Endothelial cell of umbilical vein (primary cell): ENCODE data around the gene NUP54. TPM values are rescaled to one million over a fixed set of nuclear protein-coding genes. Genes with fewer than 3 reads are reported as not detected.

ENCODE experiments used
- BruUV-seq: library from RNA; stranded (reverse); fragments of 400-500 nt; replicated peaks from 2 replicates; lab custom pipeline; 2021; lab: Mats Ljungman, UMichigan
- CTCF ChIA-PET: fragments of 300-600, 350-600 bp; sonication (Branson Sonifier 250); formaldehyde crosslinking; loops from one replicate; lab custom pipeline; 2021; ENCODE audit warnings: antibody characterized with exemption, inconsistent platforms; lab: Charles Lee
- POLR2A ChIA-PET: fragments of 300-600, 350-600 bp; sonication (Branson Sonifier 250); formaldehyde crosslinking; loops from one replicate; lab custom pipeline; 2021; ENCODE audit warnings: antibody characterized with exemption, inconsistent platforms; lab: Charles Lee
- DNase-seq: peaks from one replicate; pipeline ENCODE4 v3.0.0-alpha.2; 2011; ENCODE audit warnings: low read depth, low spot score
- FAIRE-seq: peaks from 2 replicates; lab custom pipeline; 2011; peaks lifted over from hg19 to GRCh38; lab: Jason Lieb, UNC
- H2AFZ ChIP-seq: 2 replicates; pipeline ENCODE4 v1.6.0; 2012; ENCODE audit warnings: low read depth, low read length, control low read depth, inconsistent platforms
- H3K27ac ChIP-seq: 2 replicates; pipeline ENCODE4 v1.5.1; 2011; ENCODE audit warnings: low read depth, mild to moderate bottlenecking, control low read depth, low read length, moderate library complexity; ENCODE audit not compliant: insufficient read depth
- H3K27me3 ChIP-seq, 2 experiments: 2 replicates each; pipeline versions ENCODE4 v1.6.0 to v1.6.1; 2011; ENCODE audit warnings: low read length in 2 of 2, mixed read lengths in 1 of 2; ENCODE audit not compliant: control insufficient read depth in 2 of 2, insufficient read depth in 2 of 2
- H3K36me3 ChIP-seq, 2 experiments: 2 replicates in 1 of 2; 3 replicates in 1 of 2; pipeline ENCODE4 v1.5.1; 2011; ENCODE audit warnings: low read length in 2 of 2, mild to moderate bottlenecking in 1 of 2, moderate library complexity in 1 of 2; ENCODE audit not compliant: control insufficient read depth in 2 of 2, insufficient read depth in 2 of 2; ENCODE audit errors: extremely low read depth in 1 of 2
- H3K4me1 ChIP-seq: 3 replicates; pipeline ENCODE4 v1.5.1; 2011; ENCODE audit warnings: mild to moderate bottlenecking, low read length; ENCODE audit not compliant: control insufficient read depth, insufficient read depth; ENCODE audit errors: extremely low read depth
- H3K4me2 ChIP-seq: 2 replicates; pipeline ENCODE4 v1.6.1; 2011; ENCODE audit warnings: low read length, control low read depth, mixed read lengths; ENCODE audit not compliant: insufficient read depth
- H3K4me3 ChIP-seq, 3 experiments: fragments of 200-600 bp in 1 of 3; sonication (generic), shearing (Covaris generic) in 1 of 3; replicated peaks in 1 of 3; 2 replicates each; pipeline ENCODE4 v1.5.1; 2011 to 2016; ENCODE audit warnings: control low read depth in 3 of 3, low read length in 3 of 3, mild to moderate bottlenecking in 2 of 3, inconsistent platforms in 1 of 3, low read depth in 1 of 3, moderate library complexity in 1 of 3; ENCODE audit not compliant: insufficient read depth in 1 of 3
- H3K79me2 ChIP-seq: 2 replicates; pipeline ENCODE4 v1.6.0; 2012; ENCODE audit warnings: low read length, inconsistent platforms; ENCODE audit not compliant: control insufficient read depth, insufficient read depth
- H3K9ac ChIP-seq: replicated peaks from 2 replicates; pipeline ENCODE3; 2011; ENCODE audit warnings: low read length, control low read depth; ENCODE audit not compliant: insufficient read depth; ENCODE audit errors: extremely low read depth
- H3K9me1 ChIP-seq: replicated peaks from 3 replicates; pipeline ENCODE4 v1.6.0; 2011; ENCODE audit warnings: mild to moderate bottlenecking, low read length; ENCODE audit not compliant: control insufficient read depth, insufficient read depth; ENCODE audit errors: extremely low read depth
- H3K9me3 ChIP-seq: replicated peaks from 2 replicates; pipeline ENCODE4 v1.5.1; 2012; ENCODE audit warnings: low read length, inconsistent platforms; ENCODE audit not compliant: control insufficient read depth, insufficient read depth
- H4K20me1 ChIP-seq: replicated peaks from 2 replicates; pipeline ENCODE3; 2011; ENCODE audit warnings: mild to moderate bottlenecking, low read length; ENCODE audit not compliant: control insufficient read depth, insufficient read depth; ENCODE audit errors: extremely low read depth
- EZH2 ChIP-seq: IDR thresholded peaks from 2 replicates; pipeline ENCODE4 v1.6.1; 2012; ENCODE audit warnings: borderline replicate concordance, low read depth, mild to moderate bottlenecking, moderate library complexity, low read length, inconsistent platforms; ENCODE audit not compliant: severe bottlenecking
- FOS ChIP-seq: IDR thresholded peaks from 2 replicates; pipeline ENCODE4 v1.6.1; 2011; ENCODE audit warnings: mild to moderate bottlenecking, low read length, moderate library complexity, borderline replicate concordance; ENCODE audit not compliant: insufficient read depth
- GATA2 ChIP-seq: IDR thresholded peaks from 2 replicates; pipeline ENCODE4 v1.7.0; 2011; ENCODE audit warnings: low read depth, mild to moderate bottlenecking, moderate library complexity, mixed read lengths, low read length; ENCODE audit not compliant: insufficient read length, insufficient read depth
- JUN ChIP-seq: IDR thresholded peaks from 2 replicates; pipeline ENCODE4 v1.6.1; 2011; ENCODE audit warnings: borderline replicate concordance, low read depth; ENCODE audit not compliant: insufficient read length, insufficient read depth
- MAX ChIP-seq: IDR thresholded peaks from 2 replicates; pipeline ENCODE4 v1.6.1; 2011; ENCODE audit not compliant: insufficient read depth, insufficient read length
- MYC ChIP-seq: IDR thresholded peaks from one replicate; pipeline ENCODE4 v1.6.1; 2011; ENCODE audit warnings: mild to moderate bottlenecking, low read depth, low read length
- POLR2A ChIP-seq: IDR thresholded peaks from 2 replicates; pipeline ENCODE4 v1.6.1; 2012; ENCODE audit warnings: low read depth, mild to moderate bottlenecking, control low read depth, low read length
- POLR2AphosphoS5 ChIP-seq: IDR thresholded peaks from 2 replicates; pipeline ENCODE4 v1.6.1; 2012; ENCODE audit warnings: low read depth, mild to moderate bottlenecking, control low read depth, low read length, moderate library complexity; ENCODE audit not compliant: insufficient read depth
- dilution Hi-C: fragments of 300-500 bp; cut with MboI; formaldehyde crosslinking; loops from one replicate; pipeline ENCODE4 v1.15.0; 2019; ENCODE audit warnings: low sequenced_read_pairs; ENCODE audit not compliant: extremely low pct_ligation_motif_present
- intact Hi-C: fragments of 100-400 bp; cut with micrococcal nuclease; formaldehyde crosslinking; loops from one replicate; pipeline ENCODE4 v1.10.0; 2022
- polyA plus RNA-seq, 4 experiments: library from polyadenylated mRNA; depleted of rRNA in 3 of 4; stranded (reverse) in 3 of 4; unstranded in 1 of 4; fragments of >200 nt; gene quantifications; 2 replicates each; pipeline versions ENCODE4 v1.2.1 to v1.2.3, GENCODE V29; 2011 to 2012; ENCODE audit warnings: missing spikeins in 1 of 4
- total RNA-seq: library from RNA; stranded (reverse); gene quantifications from 2 replicates; pipeline ENCODE4 v1.2.3, GENCODE V29; 2021
- TF ChIP-seq, protein P1 (sequence below), 2 donors: IDR thresholded peaks; 1 replicate in 1 of 2; 2 replicates in 1 of 2; pipeline ENCODE4 v1.5.1; 2011; ENCODE audit warnings: low read length in 2 of 2, mild to moderate bottlenecking in 2 of 2, moderate library complexity in 2 of 2, control low read depth in 1 of 2, inconsistent platforms in 1 of 2, low read depth in 1 of 2; ENCODE audit not compliant: insufficient read depth in 1 of 2; ENCODE audit errors: extremely low read depth in 1 of 2

Gene NUP54
- total and polyA plus RNA-seq, 2 donors (not counting 3 experiments of a cell fraction or from before 2014, with no cell fraction given), result 25.7 to 45.7 TPM

DNA sequence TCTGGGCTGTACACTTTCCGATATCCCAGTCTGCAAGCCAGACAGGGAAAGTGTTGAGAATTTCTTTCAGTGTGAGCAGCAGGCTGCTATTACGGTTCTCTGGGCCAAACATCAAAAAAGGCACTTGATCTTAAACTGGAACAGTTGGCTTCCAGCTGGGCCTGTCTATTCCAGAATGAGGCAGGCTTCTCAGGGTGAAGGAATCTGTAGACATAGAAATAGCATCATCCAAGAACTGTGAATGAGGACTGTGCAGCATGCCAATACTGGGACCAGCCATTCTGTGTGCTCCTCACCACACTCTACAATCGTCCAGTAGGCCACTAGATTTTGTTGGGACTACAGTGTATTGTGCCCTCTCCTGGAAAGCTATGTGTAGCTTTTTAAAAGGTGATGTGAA, 42.5 kb downstream of the NUP54 start:
- Histone ChIP-seq H3K4me2 (no peak overlapping the region), H3K79me2 (no peaks in the 10 kb centered on the region), H2AFZ (no peak overlapping the region), H3K9me3 (no peaks in the 10 kb centered on the region), H3K36me3 (no peaks in the 10 kb centered on the region), H3K27ac (no peak overlapping the region), H3K4me1 (no peaks in the 10 kb centered on the region), H3K27me3 (peaks cover 4 to 5% of the 10 kb centered on the region in 2 experiments), H3K9me1 (no peaks in the 10 kb centered on the region), H3K4me3 (no peak overlapping the region), H3K9ac (no peak overlapping the region), H4K20me1 (no peaks in the 10 kb centered on the region)
- intact Hi-C loops, result no loop called here
- TF ChIP-seq FOS, result no peak
- TF ChIP-seq POLR2A, result no peak
- TF ChIP-seq POLR2AphosphoS5, result no peak
- TF ChIP-seq MAX, result no peak
- no peak for TF ChIP-seq EZH2
- no peak for TF ChIP-seq JUN
- TF ChIP-seq, protein P1, sequence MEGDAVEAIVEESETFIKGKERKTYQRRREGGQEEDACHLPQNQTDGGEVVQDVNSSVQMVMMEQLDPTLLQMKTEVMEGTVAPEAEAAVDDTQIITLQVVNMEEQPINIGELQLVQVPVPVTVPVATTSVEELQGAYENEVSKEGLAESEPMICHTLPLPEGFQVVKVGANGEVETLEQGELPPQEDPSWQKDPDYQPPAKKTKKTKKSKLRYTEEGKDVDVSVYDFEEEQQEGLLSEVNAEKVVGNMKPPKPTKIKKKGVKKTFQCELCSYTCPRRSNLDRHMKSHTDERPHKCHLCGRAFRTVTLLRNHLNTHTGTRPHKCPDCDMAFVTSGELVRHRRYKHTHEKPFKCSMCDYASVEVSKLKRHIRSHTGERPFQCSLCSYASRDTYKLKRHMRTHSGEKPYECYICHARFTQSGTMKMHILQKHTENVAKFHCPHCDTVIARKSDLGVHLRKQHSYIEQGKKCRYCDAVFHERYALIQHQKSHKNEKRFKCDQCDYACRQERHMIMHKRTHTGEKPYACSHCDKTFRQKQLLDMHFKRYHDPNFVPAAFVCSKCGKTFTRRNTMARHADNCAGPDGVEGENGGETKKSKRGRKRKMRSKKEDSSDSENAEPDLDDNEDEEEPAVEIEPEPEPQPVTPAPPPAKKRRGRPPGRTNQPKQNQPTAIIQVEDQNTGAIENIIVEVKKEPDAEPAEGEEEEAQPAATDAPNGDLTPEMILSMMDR (IDR thresholded peaks at IDR 0.05; ENCODE audit: extremely low read depth in 1 of 2, insufficient read depth in 1 of 2, low read depth in 1 of 2, low read length in 2 of 2), result no peak
- TF ChIP-seq GATA2, result no peak
- no peak for TF ChIP-seq MYC
- no TSS peak for BruUV-seq
- DNase-seq (no peak), FAIRE-seq (no peak)
- POLR2A ChIA-PET, result no interaction called here
- dilution Hi-C loops, result no loop called here
- CTCF ChIA-PET, result interaction anchor here (1.6 to 2.0 kb wide), 3 partner anchors 10 to 189 kb away, joined by 4 to 7 read pairs (median 4); no protein-coding TSS in a partner anchor
